Panc1 (cell line): Measurements from ENCODE around the gene EPN2. TPM values are rescaled to one million over a fixed set of nuclear protein-coding genes. Genes with fewer than 3 reads are reported as not detected.

ENCODE experiments used
- ATAC-seq: fragments of 200-7000 bp; cut with Tn5 transposase; 2 replicates; pipeline ENCODE4 v1.9.1; 2020; ENCODE audit warnings: mild to moderate bottlenecking, moderate library complexity
- BruUV-seq: library from RNA; stranded (reverse); fragments of 400-500 nt; replicated peaks from 2 replicates; lab custom pipeline; 2021; lab: Mats Ljungman, UMichigan
- CTCF ChIA-PET: fragments of 300-600 bp; sonication (Branson Sonifier 250); formaldehyde crosslinking; loops from one replicate; lab custom pipeline; 2022; ENCODE audit warnings: antibody characterized with exemption; lab: Charles Lee
- POLR2A ChIA-PET: fragments of 300-600 bp; sonication (Branson Sonifier 250); formaldehyde crosslinking; loops from one replicate; lab custom pipeline; 2022; ENCODE audit warnings: antibody characterized with exemption; lab: Charles Lee
- DNase-seq: peaks from one replicate; pipeline ENCODE4 v3.0.0-alpha.2; 2010; ENCODE audit warnings: low read depth, low spot score
- H3K27ac ChIP-seq: 2 replicates; pipeline ENCODE4 v1.5.1; 2011; ENCODE audit warnings: mild to moderate bottlenecking, low read length, inconsistent platforms
- H3K27me3 ChIP-seq: fragments of 200-500 bp; sonication (Bioruptor generic); 2 replicates; pipeline ENCODE4 v1.6.0; 2014; ENCODE audit warnings: low read length, inconsistent platforms; ENCODE audit not compliant: control insufficient read depth, insufficient read depth
- H3K36me3 ChIP-seq: fragments of 200-500 bp; sonication (Bioruptor generic); 2 replicates; pipeline ENCODE4 v1.5.1; 2014; ENCODE audit warnings: inconsistent platforms, mild to moderate bottlenecking, low read length, moderate library complexity; ENCODE audit not compliant: control insufficient read depth, insufficient read depth
- H3K4me1 ChIP-seq: 2 replicates; pipeline ENCODE4 v1.5.1; 2011; ENCODE audit warnings: inconsistent platforms, mild to moderate bottlenecking, low read length, moderate library complexity; ENCODE audit not compliant: control insufficient read depth, insufficient read depth
- H3K4me3 ChIP-seq, 2 experiments: 2 replicates each; pipeline ENCODE4 v1.5.1; 2011 to 2012; ENCODE audit warnings: low read depth in 2 of 2, low read length in 2 of 2, mild to moderate bottlenecking in 2 of 2, inconsistent platforms in 1 of 2, moderate library complexity in 1 of 2
- H3K9me3 ChIP-seq: fragments of 200-500 bp; sonication (Bioruptor generic); 2 replicates; pipeline ENCODE4 v1.5.1; 2014; ENCODE audit warnings: low read depth, mild to moderate bottlenecking, inconsistent platforms, low read length, moderate library complexity; ENCODE audit not compliant: control insufficient read depth, insufficient read depth
- POLR2AphosphoS5 ChIP-seq: IDR thresholded peaks from 2 replicates; pipeline ENCODE4 v1.6.1; 2012; ENCODE audit warnings: mild to moderate bottlenecking, low read depth, low read length, moderate library complexity
- SIN3A ChIP-seq: IDR thresholded peaks from 2 replicates; pipeline ENCODE4 v1.6.1; 2012; ENCODE audit warnings: low read depth, mild to moderate bottlenecking, low read length, moderate library complexity, borderline replicate concordance; ENCODE audit not compliant: insufficient read depth
- TCF7L2 ChIP-seq: IDR thresholded peaks from 2 replicates; pipeline ENCODE4 v1.6.1; 2011; ENCODE audit warnings: mild to moderate bottlenecking, low read depth, low read length, inconsistent platforms
- in situ Hi-C: cut with HindIII; loops from 2 replicates; pipeline ENCODE4 v1.10.0; 2016; ENCODE audit warnings: low sequenced_read_pairs, low pct_unique_long_range_greater_than_20kb
- intact Hi-C: fragments of 100-400 bp; cut with micrococcal nuclease; formaldehyde crosslinking; loops from one replicate; pipeline ENCODE4 v1.10.0; 2022; ENCODE audit not compliant: unreplicated experiment
- total RNA-seq: library from RNA; stranded (reverse); gene quantifications from one replicate; pipeline ENCODE4 v1.2.1, GENCODE V29; 2021; ENCODE audit not compliant: unreplicated experiment
- TF ChIP-seq, protein P1 (sequence below), 2 experiments: IDR thresholded peaks; 2 replicates each; pipeline ENCODE4 v1.6.1; 2011 to 2012; ENCODE audit warnings: low read depth in 2 of 2, control low read depth in 1 of 2, low read length in 1 of 2, mild to moderate bottlenecking in 1 of 2, moderate library complexity in 1 of 2; ENCODE audit not compliant: insufficient read depth in 1 of 2
- TF ChIP-seq, protein P2 (sequence below): fragments of 450-650 bp; IDR thresholded peaks from 2 replicates; pipeline ENCODE4 v1.5.1; 2017; ENCODE audit warnings: mild to moderate bottlenecking

Gene EPN2
- total RNA-seq, 1 experiment from 2014 or later = 35.0 TPM

DNA sequence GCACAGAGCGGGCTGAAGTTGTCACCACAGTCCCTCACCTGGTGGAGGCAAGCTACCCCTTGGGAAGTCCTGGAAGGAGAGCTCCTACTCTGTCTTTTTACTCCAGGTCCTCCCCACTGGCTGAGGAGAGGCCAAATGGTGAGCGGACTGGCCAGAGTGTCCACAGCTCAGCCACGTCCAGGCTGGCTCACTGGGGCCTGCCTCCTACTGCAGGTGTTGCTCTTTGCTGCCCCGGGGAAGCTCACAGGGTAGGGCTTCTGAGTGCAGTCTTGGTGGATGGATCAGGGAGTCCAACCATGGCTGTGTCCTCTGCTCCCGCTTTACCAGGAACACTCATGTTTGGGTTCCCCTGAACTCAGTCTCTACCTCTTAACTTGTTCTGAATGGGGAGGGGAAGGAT lies 122.7 kb downstream of the EPN2 start:
- Histone ChIP-seq H3K27me3 (no peaks in the 10 kb centered on the region), H3K9me3 (no peaks in the 10 kb centered on the region), H3K4me3 (no peak overlapping the region), H3K4me1 (peaks cover 5% of the 10 kb centered on the region), H3K36me3 (no peaks in the 10 kb centered on the region; the same call in 1 of the 2 replicates), H3K27ac (no peak overlapping the region)
- no TSS peak for BruUV-seq
- no peak for TF ChIP-seq TCF7L2
- TF ChIP-seq POLR2AphosphoS5 = no peak
- TF ChIP-seq SIN3A = no peak
- TF ChIP-seq, protein P1, sequence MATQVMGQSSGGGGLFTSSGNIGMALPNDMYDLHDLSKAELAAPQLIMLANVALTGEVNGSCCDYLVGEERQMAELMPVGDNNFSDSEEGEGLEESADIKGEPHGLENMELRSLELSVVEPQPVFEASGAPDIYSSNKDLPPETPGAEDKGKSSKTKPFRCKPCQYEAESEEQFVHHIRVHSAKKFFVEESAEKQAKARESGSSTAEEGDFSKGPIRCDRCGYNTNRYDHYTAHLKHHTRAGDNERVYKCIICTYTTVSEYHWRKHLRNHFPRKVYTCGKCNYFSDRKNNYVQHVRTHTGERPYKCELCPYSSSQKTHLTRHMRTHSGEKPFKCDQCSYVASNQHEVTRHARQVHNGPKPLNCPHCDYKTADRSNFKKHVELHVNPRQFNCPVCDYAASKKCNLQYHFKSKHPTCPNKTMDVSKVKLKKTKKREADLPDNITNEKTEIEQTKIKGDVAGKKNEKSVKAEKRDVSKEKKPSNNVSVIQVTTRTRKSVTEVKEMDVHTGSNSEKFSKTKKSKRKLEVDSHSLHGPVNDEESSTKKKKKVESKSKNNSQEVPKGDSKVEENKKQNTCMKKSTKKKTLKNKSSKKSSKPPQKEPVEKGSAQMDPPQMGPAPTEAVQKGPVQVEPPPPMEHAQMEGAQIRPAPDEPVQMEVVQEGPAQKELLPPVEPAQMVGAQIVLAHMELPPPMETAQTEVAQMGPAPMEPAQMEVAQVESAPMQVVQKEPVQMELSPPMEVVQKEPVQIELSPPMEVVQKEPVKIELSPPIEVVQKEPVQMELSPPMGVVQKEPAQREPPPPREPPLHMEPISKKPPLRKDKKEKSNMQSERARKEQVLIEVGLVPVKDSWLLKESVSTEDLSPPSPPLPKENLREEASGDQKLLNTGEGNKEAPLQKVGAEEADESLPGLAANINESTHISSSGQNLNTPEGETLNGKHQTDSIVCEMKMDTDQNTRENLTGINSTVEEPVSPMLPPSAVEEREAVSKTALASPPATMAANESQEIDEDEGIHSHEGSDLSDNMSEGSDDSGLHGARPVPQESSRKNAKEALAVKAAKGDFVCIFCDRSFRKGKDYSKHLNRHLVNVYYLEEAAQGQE (IDR thresholded peaks at IDR 0.05; ENCODE audit: insufficient read depth in 1 of 2, low read depth in 2 of 2, low read length in 1 of 2) = no peak
- TF ChIP-seq, protein P2, sequence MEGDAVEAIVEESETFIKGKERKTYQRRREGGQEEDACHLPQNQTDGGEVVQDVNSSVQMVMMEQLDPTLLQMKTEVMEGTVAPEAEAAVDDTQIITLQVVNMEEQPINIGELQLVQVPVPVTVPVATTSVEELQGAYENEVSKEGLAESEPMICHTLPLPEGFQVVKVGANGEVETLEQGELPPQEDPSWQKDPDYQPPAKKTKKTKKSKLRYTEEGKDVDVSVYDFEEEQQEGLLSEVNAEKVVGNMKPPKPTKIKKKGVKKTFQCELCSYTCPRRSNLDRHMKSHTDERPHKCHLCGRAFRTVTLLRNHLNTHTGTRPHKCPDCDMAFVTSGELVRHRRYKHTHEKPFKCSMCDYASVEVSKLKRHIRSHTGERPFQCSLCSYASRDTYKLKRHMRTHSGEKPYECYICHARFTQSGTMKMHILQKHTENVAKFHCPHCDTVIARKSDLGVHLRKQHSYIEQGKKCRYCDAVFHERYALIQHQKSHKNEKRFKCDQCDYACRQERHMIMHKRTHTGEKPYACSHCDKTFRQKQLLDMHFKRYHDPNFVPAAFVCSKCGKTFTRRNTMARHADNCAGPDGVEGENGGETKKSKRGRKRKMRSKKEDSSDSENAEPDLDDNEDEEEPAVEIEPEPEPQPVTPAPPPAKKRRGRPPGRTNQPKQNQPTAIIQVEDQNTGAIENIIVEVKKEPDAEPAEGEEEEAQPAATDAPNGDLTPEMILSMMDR = no peak
- ATAC-seq = no peak
- ChIA-PET CTCF (no interaction called here), POLR2A (no interaction called here)
- in situ Hi-C loops = no loop called here
- intact Hi-C loops = no loop called here
- no peak for DNase-seq

GRCh38 chr17:19360772-19361171 lies 123.6 kb downstream of the EPN2 start:
- POLR2A ChIA-PET = no interaction called here
- H3K27ac ChIP-seq = no peak overlapping the region
- peaks cover 5% of the 10 kb centered on the region for H3K4me1 ChIP-seq
- no peaks in the 10 kb centered on the region for H3K27me3 ChIP-seq
- DNase-seq (no peak), ATAC-seq (no peak)
- no peak for TF ChIP-seq SIN3A
- TF ChIP-seq, protein P2 = no peak
- TF ChIP-seq TCF7L2 = no peak
- TF ChIP-seq POLR2AphosphoS5 = no peak
- TF ChIP-seq, protein P1 (IDR thresholded peaks at IDR 0.05; ENCODE audit: insufficient read depth in 1 of 2, low read depth in 2 of 2, low read length in 1 of 2) = no peak
- intact Hi-C loops (no loop called here), in situ Hi-C loops (no loop called here)
- no peaks in the 10 kb centered on the region; the same call in 1 of the 2 replicates for H3K36me3 ChIP-seq
- CTCF ChIA-PET = no interaction called here
- no peaks in the 10 kb centered on the region for H3K9me3 ChIP-seq
- TSS peak; percentile 44 for BruUV-seq
- H3K4me3 ChIP-seq = no peak overlapping the region
